Loucy (cell line): ENCODE measurements around the gene ATP10B.

Source experiments
- H2AFZ ChIP-seq: fragments of 200-600 bp; sonication (generic); 2 replicates; pipeline ENCODE4 v1.6.0; 2016; ENCODE audit warnings: antibody characterized with exemption, mild to moderate bottlenecking, low read length, moderate library complexity
- H3F3A ChIP-seq: fragments of 200-600 bp; 2 replicates; pipeline ENCODE4 v1.6.0; 2016; ENCODE audit warnings: antibody characterized with exemption, low read depth, mild to moderate bottlenecking
- H3K27me3 ChIP-seq: fragments of 200-600 bp; sonication (generic); 2 replicates; pipeline ENCODE4 v1.6.1; 2014; ENCODE audit warnings: low read length, mild to moderate bottlenecking; ENCODE audit not compliant: insufficient read depth, poor library complexity, severe bottlenecking
- H3K36me3 ChIP-seq: fragments of 200-600 bp; sonication (generic); 2 replicates; pipeline ENCODE4 v1.6.1; 2016; ENCODE audit warnings: low read length; ENCODE audit not compliant: insufficient read depth
- H3K4me1 ChIP-seq: fragments of 200-600 bp; sonication (generic); 2 replicates; pipeline ENCODE4 v1.5.1; 2014; ENCODE audit warnings: low read length, mild to moderate bottlenecking; ENCODE audit not compliant: insufficient read depth, poor library complexity, severe bottlenecking
- H3K4me2 ChIP-seq: fragments of 200-600 bp; sonication (generic); 2 replicates; pipeline ENCODE4 v1.6.0; 2014; ENCODE audit warnings: antibody characterized with exemption, low read length, low read depth, mild to moderate bottlenecking; ENCODE audit not compliant: poor library complexity, severe bottlenecking
- H3K4me3 ChIP-seq: fragments of 200-600 bp; sonication (generic); 2 replicates; pipeline ENCODE4 v1.5.1; 2014; ENCODE audit warnings: low read length, mild to moderate bottlenecking, mixed read lengths; ENCODE audit not compliant: poor library complexity, severe bottlenecking
- H3K79me2 ChIP-seq: fragments of 200-600 bp; sonication (generic); 2 replicates; pipeline ENCODE4 v1.6.1; 2014; ENCODE audit warnings: low read length; ENCODE audit not compliant: insufficient read depth
- H3K9ac ChIP-seq: fragments of 200-600 bp; sonication (generic); 2 replicates; pipeline ENCODE4 v1.6.0; 2014; ENCODE audit warnings: mild to moderate bottlenecking, low read depth, low read length, moderate library complexity; ENCODE audit not compliant: poor library complexity, severe bottlenecking
- H3K9me2 ChIP-seq: fragments of 200-600 bp; sonication (generic); replicated peaks from 2 replicates; pipeline ENCODE4 v1.6.1; 2016; ENCODE audit warnings: low read depth, low read length, mixed read lengths
- H3K9me3 ChIP-seq: fragments of 200-600 bp; sonication (generic); 2 replicates; pipeline ENCODE4 v1.6.1; 2014; ENCODE audit warnings: mild to moderate bottlenecking, antibody characterized with exemption, low read length, low read depth; ENCODE audit not compliant: insufficient read depth
- H4K20me1 ChIP-seq: fragments of 200-600 bp; sonication (generic); 2 replicates; pipeline ENCODE4 v1.6.0; 2014; ENCODE audit warnings: antibody characterized with exemption, low read length, mild to moderate bottlenecking; ENCODE audit not compliant: insufficient read depth, poor library complexity, severe bottlenecking
- CTCF ChIP-seq: fragments of 200-600 bp; sonication (generic); conservative IDR thresholded peaks from 2 replicates; pipeline ENCODE4 v1.5.1; 2014; ENCODE audit warnings: mild to moderate bottlenecking, antibody characterized with exemption, low read length
- EZH2phosphoT487 ChIP-seq: fragments of 200-600 bp; IDR thresholded peaks from 2 replicates; pipeline ENCODE4 v1.6.1; 2018; ENCODE audit warnings: antibody characterized with exemption, mild to moderate bottlenecking, moderate library complexity, borderline replicate concordance

Gene ATP10B

GRCh38 chr5:160679567-160680309 lies 172.3 kb downstream of the ATP10B start:
- Histone ChIP-seq H3K9ac (no peak overlapping the region), H3K27me3 (no peaks in the 10 kb centered on the region), H3K4me3 (no peak overlapping the region), H3K9me3 (no peaks in the 10 kb centered on the region), H3K79me2 (no peaks in the 10 kb centered on the region), H3F3A (no peaks in the 10 kb centered on the region), H3K4me2 (no peak overlapping the region), H4K20me1 (no peaks in the 10 kb centered on the region), H2AFZ (no peak overlapping the region), H3K4me1 (no peaks in the 10 kb centered on the region), H3K36me3 (no peaks in the 10 kb centered on the region), H3K9me2 (no peaks in the 10 kb centered on the region)
- no peak for TF ChIP-seq EZH2phosphoT487
- TF ChIP-seq CTCF = no peak

- no peaks in the 10 kb centered on the region for H3K36me3 ChIP-seq
- H3K4me1 ChIP-seq = no peaks in the 10 kb centered on the region
- no peak overlapping the region for H3K4me2 ChIP-seq
- TF ChIP-seq CTCF = 0 out of 2 replicates have a peak, but pooled peaks have one; percentile 15
- TF ChIP-seq EZH2phosphoT487 = no peak
- no peak overlapping the region for H3K9ac ChIP-seq
- H3F3A ChIP-seq = no peaks in the 10 kb centered on the region
- no peaks in the 10 kb centered on the region for H3K9me2 ChIP-seq
- no peaks in the 10 kb centered on the region for H3K27me3 ChIP-seq
- no peaks in the 10 kb centered on the region for H3K79me2 ChIP-seq
- no peak overlapping the region for H3K4me3 ChIP-seq
- no peaks in the 10 kb centered on the region for H4K20me1 ChIP-seq
- H3K9me3 ChIP-seq = no peaks in the 10 kb centered on the region
- no peak overlapping the region for H2AFZ ChIP-seq
Measured at GRCh38 chr5:160675988-160676387, 176.0 kb downstream of the ATP10B start.

GRCh38 chr5:160674901-160675300 lies 177.1 kb downstream of the ATP10B start:
- Histone ChIP-seq H4K20me1 (no peaks in the 10 kb centered on the region), H3K4me3 (no peak overlapping the region), H3K36me3 (no peaks in the 10 kb centered on the region), H3K9me2 (no peaks in the 10 kb centered on the region), H3K79me2 (no peaks in the 10 kb centered on the region), H3K27me3 (no peaks in the 10 kb centered on the region), H3K9ac (no peak overlapping the region), H3K4me2 (no peak overlapping the region), H2AFZ (no peak overlapping the region), H3F3A (no peaks in the 10 kb centered on the region), H3K9me3 (no peaks in the 10 kb centered on the region), H3K4me1 (no peaks in the 10 kb centered on the region)
- TF ChIP-seq CTCF = no peak
- TF ChIP-seq EZH2phosphoT487 = no peak
